H9 (cell line): ENCODE measurements around the gene TNRC6A. TPM values are rescaled to one million over a fixed set of nuclear protein-coding genes. Genes with fewer than 3 reads are reported as not detected.

Source experiments
- DNase-seq: peaks from one replicate; pipeline ENCODE4 v3.0.0-alpha.2; 2017
- H2AFZ ChIP-seq: one replicate; pipeline ENCODE4 v1.6.1; 2013; ENCODE audit warnings: mild to moderate bottlenecking, low read length, control low read depth, moderate library complexity
- H2AK5ac ChIP-seq: 2 replicates; pipeline ENCODE4 v1.6.1; 2013; ENCODE audit warnings: low read length, control low read depth, mixed read lengths; ENCODE audit not compliant: insufficient read length
- H2BK120ac ChIP-seq: one replicate; pipeline ENCODE4 v1.6.1; 2013; ENCODE audit warnings: low read depth, mild to moderate bottlenecking, low read length, control low read depth, inconsistent platforms; ENCODE audit not compliant: poor library complexity, severe bottlenecking
- H2BK12ac ChIP-seq: 2 replicates; pipeline ENCODE4 v1.6.1; 2013; ENCODE audit warnings: low read length, control low read depth, mixed read lengths, low read depth; ENCODE audit not compliant: insufficient read length
- H2BK15ac ChIP-seq: 2 replicates; pipeline ENCODE4 v1.6.1; 2013; ENCODE audit warnings: low read depth, low read length, control low read depth
- H2BK20ac ChIP-seq: one replicate; pipeline ENCODE4 v1.6.1; 2013; ENCODE audit warnings: low read depth, mild to moderate bottlenecking, low read length, control low read depth, inconsistent platforms; ENCODE audit not compliant: poor library complexity, severe bottlenecking
- H2BK5ac ChIP-seq: 2 replicates; pipeline ENCODE4 v1.6.1; 2013; ENCODE audit warnings: low read length, control low read depth, mixed read lengths; ENCODE audit not compliant: insufficient read length
- H3K14ac ChIP-seq: 2 replicates; pipeline ENCODE4 v1.6.1; 2013; ENCODE audit warnings: low read length, control low read depth; ENCODE audit not compliant: insufficient read depth
- H3K18ac ChIP-seq: 2 replicates; pipeline ENCODE4 v1.6.1; 2013; ENCODE audit warnings: low read depth, mild to moderate bottlenecking, mixed read lengths, low read length, control low read depth; ENCODE audit not compliant: insufficient read length
- H3K23ac ChIP-seq: 2 replicates; pipeline ENCODE4 v1.6.1; 2013; ENCODE audit warnings: low read length, control low read depth, mixed read lengths, low read depth; ENCODE audit not compliant: insufficient read length
- H3K23me2 ChIP-seq: 2 replicates; pipeline ENCODE4 v1.6.1; 2013; ENCODE audit warnings: low read depth, mild to moderate bottlenecking, mixed read lengths, low read length, control low read depth; ENCODE audit not compliant: insufficient read length, poor library complexity, severe bottlenecking
- H3K27ac ChIP-seq: 2 replicates; pipeline ENCODE4 v1.5.1; 2013; ENCODE audit warnings: low read length, control low read depth, mixed read lengths, low read depth; ENCODE audit not compliant: insufficient read length
- H3K27me3 ChIP-seq: 2 replicates; pipeline ENCODE4 v1.6.1; 2013; ENCODE audit warnings: low read length, control low read depth, inconsistent platforms; ENCODE audit not compliant: insufficient read depth
- H3K4ac ChIP-seq: 2 replicates; pipeline ENCODE4 v1.6.1; 2013; ENCODE audit warnings: low read depth, mild to moderate bottlenecking, control low read depth, inconsistent platforms, low read length, moderate library complexity
- H3K4me1 ChIP-seq: 2 replicates; pipeline ENCODE4 v1.6.1; 2013; ENCODE audit warnings: low read length, control low read depth, inconsistent platforms; ENCODE audit not compliant: insufficient read depth
- H3K4me2 ChIP-seq: 2 replicates; pipeline ENCODE4 v1.6.1; 2013; ENCODE audit warnings: low read length, control low read depth, mixed read lengths; ENCODE audit not compliant: insufficient read length, insufficient read depth
- H3K56ac ChIP-seq: 2 replicates; pipeline ENCODE4 v1.6.1; 2013; ENCODE audit warnings: low read depth, mild to moderate bottlenecking, mixed read lengths, low read length, control low read depth; ENCODE audit not compliant: insufficient read length
- H3K79me1 ChIP-seq: 2 replicates; pipeline ENCODE4 v1.6.1; 2013; ENCODE audit warnings: low read depth, mild to moderate bottlenecking, moderate library complexity, low read length, control low read depth, inconsistent platforms; ENCODE audit not compliant: insufficient read depth, poor library complexity, severe bottlenecking
- H3K79me2 ChIP-seq: 2 replicates; pipeline ENCODE4 v1.6.1; 2013; ENCODE audit warnings: low read length, control low read depth, inconsistent platforms; ENCODE audit not compliant: insufficient read depth
- H3K9ac ChIP-seq: 2 replicates; pipeline ENCODE4 v1.6.1; 2013; ENCODE audit warnings: low read length, control low read depth, mixed read lengths; ENCODE audit not compliant: insufficient read length; ENCODE audit errors: extremely low read depth
- H3K9me3 ChIP-seq: one replicate; pipeline ENCODE4 v1.6.1; 2013; ENCODE audit warnings: low read depth, low read length, inconsistent platforms; ENCODE audit not compliant: control insufficient read depth
- H3T11ph ChIP-seq: one replicate; pipeline ENCODE4 v1.6.1; 2013; ENCODE audit warnings: mild to moderate bottlenecking, low read length, control low read depth, inconsistent platforms
- H4K20me1 ChIP-seq: one replicate; pipeline ENCODE4 v1.6.1; 2013; ENCODE audit not compliant: control insufficient read depth, insufficient read length, insufficient read depth
- H4K5ac ChIP-seq: 2 replicates; pipeline ENCODE4 v1.6.1; 2013; ENCODE audit warnings: low read depth, mild to moderate bottlenecking, mixed read lengths, low read length, control low read depth; ENCODE audit not compliant: insufficient read length
- H4K8ac ChIP-seq: replicated peaks from 2 replicates; pipeline ENCODE4 v1.6.1; 2013; ENCODE audit warnings: low read length, control low read depth, mixed read lengths, low read depth; ENCODE audit not compliant: insufficient read length
- H4K91ac ChIP-seq: 2 replicates; pipeline ENCODE4 v1.6.1; 2013; ENCODE audit warnings: low read depth, mild to moderate bottlenecking, moderate library complexity, mixed read lengths, low read length, control low read depth; ENCODE audit not compliant: insufficient read length
- H3K27ac Mint-ChIP-seq, 3 experiments: 2 replicates in 2 of 3; 3 replicates in 1 of 3; pipeline ENCODE4 v1.8.0; 2020 to 2021; ENCODE audit warnings: mixed read lengths in 3 of 3, mild to moderate bottlenecking in 1 of 3, moderate library complexity in 1 of 3
- H3K27me3 Mint-ChIP-seq: 2 replicates; pipeline ENCODE4 v1.8.0; 2021; ENCODE audit warnings: low read depth, mild to moderate bottlenecking, moderate library complexity, mixed read lengths
- H3K36me3 Mint-ChIP-seq, 3 experiments: 2 replicates in 2 of 3; 3 replicates in 1 of 3; pipeline ENCODE4 v1.8.0; 2020 to 2021; ENCODE audit warnings: low read depth in 3 of 3, mixed read lengths in 3 of 3; ENCODE audit not compliant: insufficient read depth in 1 of 3
- H3K4me1 Mint-ChIP-seq, 2 experiments: 2 replicates each; pipeline ENCODE4 v1.8.0; 2020; ENCODE audit warnings: mixed read lengths in 2 of 2
- H3K4me3 Mint-ChIP-seq, 2 experiments: 2 replicates in 1 of 2; 3 replicates in 1 of 2; pipeline ENCODE4 v1.8.0; 2020 to 2021; ENCODE audit warnings: mild to moderate bottlenecking in 2 of 2, mixed read lengths in 2 of 2, moderate library complexity in 1 of 2
- H3K9me3 Mint-ChIP-seq, 2 experiments: 2 replicates in 1 of 2; 3 replicates in 1 of 2; pipeline ENCODE4 v1.8.0; 2020; ENCODE audit warnings: mild to moderate bottlenecking in 2 of 2, mixed read lengths in 2 of 2, moderate library complexity in 1 of 2
- WGBS: extraction: QIAGEN DNeasy Blood & Tissue Kit; methylation state at CpG from one replicate; pipeline ENCODE4 v1.1.7; 2013; ENCODE audit warnings: missing lambda C conversion rate, low lambda C conversion rate, mixed read lengths; ENCODE audit not compliant: insufficient read length; ENCODE audit errors: extremely low coverage; 5-methylcytosine and 5-hydroxymethylcytosine counted together
- total RNA-seq: library from RNA; stranded (reverse); gene quantifications from 2 replicates; pipeline ENCODE4 v1.2.1, GENCODE V29; 2021
- TF ChIP-seq, protein P1 (sequence below): fragments of 200-600 bp; sonication (generic); conservative IDR thresholded peaks from 3 replicates; pipeline ENCODE4 v1.8.0; 2021; ENCODE audit warnings: antibody characterized with exemption, mild to moderate bottlenecking

The TNRC6A gene
- total RNA-seq, 1 experiment from 2014 or later = 114 TPM

DNA sequence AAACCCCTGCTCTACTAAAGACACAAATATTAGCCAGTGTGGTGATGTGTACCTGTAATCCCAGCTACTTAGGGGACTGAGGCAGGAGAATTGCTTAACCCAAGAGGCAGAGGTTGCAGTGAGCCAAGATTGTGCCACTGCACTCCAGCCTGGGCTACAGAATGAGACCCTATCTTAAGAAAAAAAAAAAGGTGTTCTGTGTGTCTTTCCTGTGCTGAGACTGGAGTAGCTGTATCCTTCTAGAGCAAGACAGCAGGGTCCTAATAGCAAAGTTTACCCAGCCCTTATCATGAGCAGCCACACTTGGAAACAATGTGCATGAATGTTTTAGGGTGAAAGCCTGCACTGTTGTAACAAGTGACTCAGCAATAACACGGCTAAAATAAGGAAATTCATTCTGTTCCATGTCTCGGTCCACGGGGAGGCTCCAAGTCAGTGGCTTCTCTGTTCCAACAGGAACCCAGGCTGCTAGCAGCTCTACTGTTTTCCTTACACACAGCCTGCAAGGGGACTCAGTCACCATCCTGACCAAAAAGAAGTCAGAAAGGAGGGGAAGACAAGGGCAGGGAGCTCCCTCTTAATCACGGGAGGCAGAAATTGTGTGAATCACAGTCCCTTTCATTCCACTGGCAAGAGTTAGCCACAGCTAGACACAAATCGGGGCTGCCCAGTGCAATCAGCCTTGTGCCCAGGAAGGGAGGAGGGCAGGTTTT, 109.3 kb downstream of the TNRC6A start:
- H4K5ac ChIP-seq = no peak overlapping the region
- H4K20me1 ChIP-seq = no peaks in the 10 kb centered on the region
- H4K8ac ChIP-seq = no peak overlapping the region
- H3K27ac ChIP-seq = no peak overlapping the region
- no peaks in the 10 kb centered on the region; a peak in 1 of 5 replicates for H3K9me3 Mint-ChIP-seq
- peaks cover 0 to 3% of the 10 kb centered on the region in 2 experiments; a peak in 1 of 4 replicates for H3K4me1 Mint-ChIP-seq
- H2BK12ac ChIP-seq = no peak overlapping the region
- no peak overlapping the region for H2BK15ac ChIP-seq
- TF ChIP-seq, protein P1, sequence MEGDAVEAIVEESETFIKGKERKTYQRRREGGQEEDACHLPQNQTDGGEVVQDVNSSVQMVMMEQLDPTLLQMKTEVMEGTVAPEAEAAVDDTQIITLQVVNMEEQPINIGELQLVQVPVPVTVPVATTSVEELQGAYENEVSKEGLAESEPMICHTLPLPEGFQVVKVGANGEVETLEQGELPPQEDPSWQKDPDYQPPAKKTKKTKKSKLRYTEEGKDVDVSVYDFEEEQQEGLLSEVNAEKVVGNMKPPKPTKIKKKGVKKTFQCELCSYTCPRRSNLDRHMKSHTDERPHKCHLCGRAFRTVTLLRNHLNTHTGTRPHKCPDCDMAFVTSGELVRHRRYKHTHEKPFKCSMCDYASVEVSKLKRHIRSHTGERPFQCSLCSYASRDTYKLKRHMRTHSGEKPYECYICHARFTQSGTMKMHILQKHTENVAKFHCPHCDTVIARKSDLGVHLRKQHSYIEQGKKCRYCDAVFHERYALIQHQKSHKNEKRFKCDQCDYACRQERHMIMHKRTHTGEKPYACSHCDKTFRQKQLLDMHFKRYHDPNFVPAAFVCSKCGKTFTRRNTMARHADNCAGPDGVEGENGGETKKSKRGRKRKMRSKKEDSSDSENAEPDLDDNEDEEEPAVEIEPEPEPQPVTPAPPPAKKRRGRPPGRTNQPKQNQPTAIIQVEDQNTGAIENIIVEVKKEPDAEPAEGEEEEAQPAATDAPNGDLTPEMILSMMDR = no peak
- no peak overlapping the region for H4K91ac ChIP-seq
- H3K79me2 ChIP-seq = no peaks in the 10 kb centered on the region
- H3K4ac ChIP-seq = no peak overlapping the region
- H3K9me3 ChIP-seq = no peaks in the 10 kb centered on the region
- H2AK5ac ChIP-seq = no peak overlapping the region
- no peak overlapping the region for H2BK120ac ChIP-seq
- H3K18ac ChIP-seq = no peak overlapping the region
- H3K4me3 Mint-ChIP-seq = no peak overlapping the region
- no peaks in the 10 kb centered on the region for H3K23me2 ChIP-seq
- H3K23ac ChIP-seq = no peak overlapping the region
- H2BK20ac ChIP-seq = no peak overlapping the region
- no peak overlapping the region for H3K9ac ChIP-seq
- WGBS = no CpG with 5 or more reads among the region's 5 CpGs
- no peak overlapping the region for H3K56ac ChIP-seq
- no peaks in the 10 kb centered on the region for H3K4me1 ChIP-seq
- no peak overlapping the region for H3T11ph ChIP-seq
- H3K27me3 Mint-ChIP-seq = no peaks in the 10 kb centered on the region
- H3K79me1 ChIP-seq = no peaks in the 10 kb centered on the region
- H3K14ac ChIP-seq = no peak overlapping the region; the same call in 1 of the 2 replicates
- H3K4me2 ChIP-seq = no peak overlapping the region
- H3K27ac Mint-ChIP-seq = peak overlapping the region in 2 of 3 experiments; percentile 72 to 91; a peak in 3 of 7 replicates
- H2BK5ac ChIP-seq = no peak overlapping the region
- no peaks in the 10 kb centered on the region for H3K27me3 ChIP-seq
- no peak overlapping the region for H2AFZ ChIP-seq
- no peaks in the 10 kb centered on the region for H3K36me3 Mint-ChIP-seq
- no peak for DNase-seq
